Measurements from ENCODE around the gene TBCE.

GRCh38 chr1:235369802-235370201, 2.6 kb downstream of the TBCE start:
- TF ChIP-seq CTCF (conservative IDR thresholded peaks at IDR 0.05; ENCODE audit: low read depth, low read length) (no peak), EZH2phosphoT487 (IDR thresholded peaks at IDR 0.05; ENCODE audit: borderline replicate concordance, low read length) (no peak), EZH2 (IDR thresholded peaks at IDR 0.05; ENCODE audit: low read length, unreplicated experiment) (no peak)

All from PC-3 (cell line).